WERI-Rb-1 (cell line): Measurements from ENCODE around the gene SEC61G.

Experiments
- DNase-seq: peaks from one replicate; pipeline ENCODE4 v3.0.0-alpha.2; 2020
- H3K27ac ChIP-seq: fragments of 250-450 bp; sonication (Bioruptor Pico); 2 replicates; pipeline ENCODE4 v1.5.1; 2020; ENCODE audit warnings: mild to moderate bottlenecking, moderate library complexity
- H3K27me3 ChIP-seq: fragments of 250-450 bp; sonication (Bioruptor Pico); 2 replicates; pipeline ENCODE4 v1.5.1; 2021; ENCODE audit warnings: mild to moderate bottlenecking, low read depth, moderate library complexity; ENCODE audit not compliant: insufficient read depth, severe bottlenecking
- H3K36me3 ChIP-seq: fragments of 250-450 bp; sonication (Bioruptor Pico); 2 replicates; pipeline ENCODE4 v1.5.1; 2020; ENCODE audit warnings: mild to moderate bottlenecking, moderate library complexity
- H3K4me3 ChIP-seq: 2 replicates; pipeline ENCODE4 v1.5.1; 2011; ENCODE audit warnings: low read depth, mild to moderate bottlenecking, control low read depth, low read length
- H3K9me3 ChIP-seq: fragments of 250-450 bp; sonication (Bioruptor Pico); 2 replicates; pipeline ENCODE4 v1.5.1; 2021; ENCODE audit warnings: mild to moderate bottlenecking, moderate library complexity; ENCODE audit not compliant: severe bottlenecking
- CTCF ChIP-seq: IDR thresholded peaks from 2 replicates; pipeline ENCODE4 v1.5.1; 2011; ENCODE audit warnings: low read depth, mild to moderate bottlenecking, control low read depth, inconsistent platforms, low read length

The SEC61G gene

DNA sequence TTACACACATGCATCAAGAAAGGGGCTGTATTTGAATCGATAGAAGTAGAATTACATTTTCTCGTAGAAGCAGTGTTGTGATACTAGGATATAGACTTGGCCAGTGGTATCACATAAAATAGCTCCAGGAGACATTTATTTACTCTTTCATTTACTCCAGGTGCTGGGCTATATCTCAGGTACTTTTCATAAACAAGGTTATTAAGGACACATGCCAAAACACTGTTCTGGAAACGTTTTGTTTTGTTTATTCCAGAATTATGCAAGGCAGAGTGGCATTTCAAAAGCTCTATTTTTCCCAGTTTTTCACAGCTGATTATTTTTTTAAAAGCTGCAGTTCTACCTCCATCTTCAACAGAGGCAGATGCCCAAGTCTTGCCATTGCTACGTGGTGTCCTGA lies 37.8 kb upstream of the SEC61G start:
- no peaks in the 10 kb centered on the region for H3K27me3 ChIP-seq
- no peak for DNase-seq
- no peak for TF ChIP-seq CTCF
- no peak overlapping the region for H3K27ac ChIP-seq
- no peaks in the 10 kb centered on the region for H3K36me3 ChIP-seq
- no peak overlapping the region for H3K4me3 ChIP-seq
- H3K9me3 ChIP-seq, result no peaks in the 10 kb centered on the region

DNA sequence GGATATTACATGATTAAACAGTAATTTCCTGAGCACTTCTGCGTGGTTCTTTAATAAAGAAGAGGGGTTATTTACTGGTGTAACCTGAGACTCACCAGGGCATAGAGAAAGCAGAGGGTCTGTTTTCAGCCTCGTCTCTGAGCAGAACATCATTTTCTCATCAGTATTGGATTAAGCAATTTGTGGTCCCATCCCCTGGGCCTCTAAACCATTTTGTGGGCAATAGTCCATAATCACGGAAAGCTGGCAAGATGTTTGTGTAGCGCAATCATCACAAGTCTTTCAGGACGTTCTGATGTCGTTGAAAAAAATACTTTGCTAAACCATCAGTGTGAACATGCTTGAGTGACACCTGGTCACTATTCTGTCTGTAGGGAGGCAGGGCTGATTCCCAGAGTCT lies 37.1 kb upstream of the SEC61G start:
- Histone ChIP-seq H3K9me3 (no peaks in the 10 kb centered on the region), H3K27ac (no peak overlapping the region), H3K4me3 (no peak overlapping the region), H3K36me3 (no peaks in the 10 kb centered on the region), H3K27me3 (no peaks in the 10 kb centered on the region)
- TF ChIP-seq CTCF, result no peak
- DNase-seq, result no peak

GRCh38 chr7:54792383-54792782 lies 33.4 kb upstream of the SEC61G start:
- Histone ChIP-seq H3K27ac (no peak overlapping the region), H3K36me3 (no peaks in the 10 kb centered on the region), H3K27me3 (peaks cover 9% of the 10 kb centered on the region), H3K9me3 (no peaks in the 10 kb centered on the region), H3K4me3 (no peak overlapping the region)
- TF ChIP-seq CTCF, result no peak
- DNase-seq, result no peak

- H3K27ac ChIP-seq, result no peak overlapping the region
- no peaks in the 10 kb centered on the region for H3K36me3 ChIP-seq
- no peak overlapping the region for H3K4me3 ChIP-seq
- H3K27me3 ChIP-seq, result peaks cover 9% of the 10 kb centered on the region
- TF ChIP-seq CTCF, result peak; percentile 62; the same call in 1 of the 2 replicates
- H3K9me3 ChIP-seq, result no peaks in the 10 kb centered on the region
- peak; percentile 48 for DNase-seq
These were observed 29.7 kb upstream of the SEC61G start for GRCh38 chr7:54788664-54789063.

- no peak for DNase-seq
- Histone ChIP-seq H3K27me3 (peaks cover 9% of the 10 kb centered on the region), H3K4me3 (no peak overlapping the region), H3K27ac (no peak overlapping the region), H3K36me3 (no peaks in the 10 kb centered on the region), H3K9me3 (no peaks in the 10 kb centered on the region)
- peak; percentile 45 for TF ChIP-seq CTCF
These were observed 26.2 kb upstream of the SEC61G start for GRCh38 chr7:54785261-54785660.

GRCh38 chr7:54783952-54784351 lies 24.9 kb upstream of the SEC61G start:
- H3K27me3 ChIP-seq, result peaks cover 2% of the 10 kb centered on the region
- no peak for DNase-seq
- no peak overlapping the region for H3K27ac ChIP-seq
- TF ChIP-seq CTCF, result no peak
- H3K9me3 ChIP-seq, result no peaks in the 10 kb centered on the region
- no peak overlapping the region for H3K4me3 ChIP-seq
- H3K36me3 ChIP-seq, result no peaks in the 10 kb centered on the region
